Left cardiac atrium (tissue), 4 donors: ENCODE data around the gene HPCA. TPM values are rescaled to one million over a fixed set of nuclear protein-coding genes. Genes with fewer than 3 reads are reported as not detected.
"Not testable (repeated sequence)": the region's sequence is repeated elsewhere in the genome, so short reads cannot be mapped to it uniquely, and the experiment has no call there.

ENCODE experiments used
- ATAC-seq, 2 donors: fragments of 200-7000 bp; cut with Tn5 transposase; one replicate each; pipeline ENCODE4 v1.9.1; 2020; ENCODE audit warnings: mild to moderate bottlenecking in 2 of 2, moderate library complexity in 2 of 2
- DNase-seq: peaks from one replicate; pipeline ENCODE4 v3.0.0-alpha.2; 2020
- intact Hi-C, 2 donors: fragments of 100-400 bp; cut with DNase I; formaldehyde crosslinking; loops; one replicate each; pipeline versions ENCODE4 v1.14.1 to v1.15.1; 2022 to 2023
- total RNA-seq, 2 donors: library from RNA; stranded (reverse); fragmentation: NEBNext Ultra II Directional; extraction: Animal tissue kit (Norgen Biotek cat#: 25700); gene quantifications; one replicate each; pipeline ENCODE4 v1.2.1, GENCODE V29; 2021
- donor health status: DM: no; HTN: yes; CAD: no.
- donor health status: DM: no; HTN: yes; CAD: no; lungs with severe emphysema.
- donor health status: DM: yes; HTN: yes; CAD: no.
- donor health status: Dilated cardiomyopathy.

HPCA gene
- total RNA-seq, 2 donors from 2014 or later = not detected

- intact Hi-C loops = no loop called here
- ATAC-seq (no peak), DNase-seq (no peak)
Measured at GRCh38 chr1:32898056-32898455, 11.8 kb downstream of the HPCA start.

DNA sequence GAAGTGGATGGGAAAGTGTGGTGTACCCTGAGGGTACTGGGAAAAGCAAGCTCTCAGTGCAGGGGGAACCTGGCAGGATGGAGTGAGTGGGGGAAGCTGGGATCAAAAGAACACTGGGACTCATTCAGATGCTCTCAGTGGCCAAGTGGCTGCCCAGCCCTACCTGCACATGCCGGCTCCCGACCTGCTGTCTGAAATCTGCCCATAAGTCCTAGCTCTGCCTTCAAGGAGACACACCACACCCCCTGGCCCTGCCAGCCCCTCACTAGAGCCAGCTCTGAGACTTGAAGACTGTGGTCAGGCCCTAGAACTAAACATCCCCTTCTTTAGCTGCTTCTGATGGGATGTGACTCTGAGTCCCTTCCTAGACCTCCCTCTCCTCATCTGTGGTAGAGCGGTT is 12.7 kb downstream of the HPCA start:
- no peak for ATAC-seq

DNA sequence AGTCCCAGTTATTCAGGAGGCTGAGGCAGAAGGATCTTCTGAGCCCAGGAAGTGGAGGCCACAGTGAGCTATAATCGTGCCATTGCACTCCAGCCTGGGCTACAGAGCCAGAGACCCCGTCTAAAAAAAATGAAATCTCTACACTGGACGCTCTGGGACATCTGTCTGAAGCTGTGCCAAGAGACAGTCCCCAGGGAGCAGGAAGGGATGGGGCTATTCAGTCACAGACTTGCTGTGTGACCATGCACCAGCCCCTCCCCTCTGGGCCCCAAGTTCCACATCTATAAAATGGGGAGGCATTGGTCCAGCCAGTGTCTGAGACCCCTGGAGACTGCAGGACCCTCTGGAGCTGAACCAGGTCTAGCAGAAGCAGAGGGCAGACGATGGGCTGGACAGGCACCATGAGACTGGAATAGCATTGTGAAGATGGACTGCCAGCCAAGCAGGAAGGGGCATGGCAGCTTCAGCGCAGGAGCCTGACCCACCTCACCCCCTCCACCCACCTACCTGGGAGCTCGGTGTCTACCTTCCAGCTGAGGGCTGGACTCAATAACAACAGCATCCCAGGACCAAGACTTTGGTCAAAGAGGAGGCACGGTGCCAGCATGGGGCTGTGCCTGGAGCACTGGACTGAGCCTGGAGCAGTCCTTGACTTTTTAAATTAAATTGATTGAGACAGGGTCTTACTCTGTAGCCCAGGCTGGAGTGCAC is 13.4 kb downstream of the HPCA start:
- ATAC-seq = no peak
- intact Hi-C loops = no loop called here
- no peak for DNase-seq

More for the DNA sequence above, 12.7 kb downstream of the HPCA start:
- no peak for DNase-seq
- intact Hi-C loops = no loop called here

DNA sequence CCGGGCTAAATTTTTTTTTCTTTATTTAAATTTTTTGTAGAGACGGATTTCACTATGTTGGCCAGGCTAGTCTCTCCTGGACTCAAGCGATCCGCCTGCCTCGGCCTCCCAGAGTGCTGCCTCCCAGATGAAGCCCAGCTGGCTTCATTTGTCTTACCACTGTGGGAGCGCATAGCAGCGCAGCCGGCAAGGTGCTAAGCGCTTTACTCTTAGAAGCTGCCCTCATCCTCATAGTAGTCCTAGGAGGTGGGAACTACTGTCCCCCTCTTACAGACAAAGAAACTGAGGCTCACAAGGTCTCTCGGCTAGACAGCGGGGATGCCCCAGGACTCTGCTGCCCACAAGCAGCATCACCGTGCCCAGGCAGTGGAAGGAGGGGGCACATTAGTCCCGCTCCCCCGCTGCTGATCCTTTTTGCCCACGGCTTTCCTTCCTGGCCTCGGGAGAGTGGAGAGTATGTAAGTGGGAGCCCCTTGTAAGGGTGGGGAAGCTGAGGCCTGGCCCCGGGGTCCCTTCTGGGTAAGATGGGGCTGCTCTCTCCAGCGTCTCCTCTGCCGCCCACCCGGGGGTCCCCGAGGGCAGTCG is 14.2 kb downstream of the HPCA start:
- intact Hi-C loops = no loop called here
- ATAC-seq (peak in 1 of 2 donors; percentile 8), DNase-seq (no peak)

DNA sequence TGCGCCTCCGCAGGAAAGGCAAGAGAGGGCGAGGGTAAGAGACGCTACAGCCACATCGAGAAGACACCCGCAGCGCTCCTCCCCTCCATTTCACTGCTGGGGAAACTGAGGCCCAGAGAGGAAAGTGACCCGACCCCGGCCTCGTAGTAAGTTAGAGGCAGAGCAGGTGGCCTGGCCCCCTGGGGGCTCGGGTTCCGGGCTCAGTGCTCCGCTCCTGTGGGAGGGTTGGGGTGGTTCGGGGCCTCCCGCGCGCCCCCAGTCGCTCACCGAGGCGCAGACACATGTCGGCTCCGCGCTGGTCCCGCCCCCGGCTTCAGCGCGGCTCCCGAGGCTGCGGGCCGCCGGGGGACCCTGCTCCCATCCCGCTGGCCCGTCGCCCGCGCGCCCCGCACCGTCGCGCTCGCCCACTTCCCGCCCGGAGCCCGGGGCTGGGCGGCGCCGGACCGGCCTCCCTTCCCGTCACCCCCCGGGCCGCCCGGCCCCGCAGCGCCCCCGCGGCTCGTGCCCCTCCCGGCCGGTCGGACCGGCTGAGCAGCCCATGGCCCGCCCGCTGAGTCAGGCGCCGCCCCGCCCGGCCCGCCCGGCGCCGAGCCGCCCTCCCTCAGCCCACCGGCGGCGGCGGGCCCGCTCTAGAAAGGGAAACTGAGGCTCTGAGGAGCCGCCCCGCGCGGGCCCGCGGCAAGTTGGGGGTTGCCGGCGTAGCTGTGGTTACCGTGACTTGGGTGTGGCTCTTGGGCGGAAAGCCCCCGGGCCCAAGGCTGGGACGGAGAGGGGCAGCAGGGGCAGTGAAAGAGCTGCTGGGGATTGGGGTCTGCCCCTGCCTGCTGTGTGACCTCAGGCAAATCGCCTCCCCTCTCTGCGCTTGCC is 14.9 kb downstream of the HPCA start, which contains the start of gene TMEM54:
Gene TMEM54 (minus strand): TSS at position 434 of the 867 bp plus-strand sequence. CDS start 151 bp downstream, at position 283.
- intact Hi-C loops = no loop called here
- peak; percentile 81 to 93 for ATAC-seq
- peak; percentile 61 for DNase-seq

- DNase-seq (no peak), ATAC-seq (no peak)
- intact Hi-C loops = no loop called here
Measured at GRCh38 chr1:32901823-32902534, 15.7 kb downstream of the HPCA start.

GRCh38 chr1:32902535-32902920 is 16.2 kb downstream of the HPCA start:
- intact Hi-C loops = no loop called here
- ATAC-seq = no peak
- no peak for DNase-seq

DNA sequence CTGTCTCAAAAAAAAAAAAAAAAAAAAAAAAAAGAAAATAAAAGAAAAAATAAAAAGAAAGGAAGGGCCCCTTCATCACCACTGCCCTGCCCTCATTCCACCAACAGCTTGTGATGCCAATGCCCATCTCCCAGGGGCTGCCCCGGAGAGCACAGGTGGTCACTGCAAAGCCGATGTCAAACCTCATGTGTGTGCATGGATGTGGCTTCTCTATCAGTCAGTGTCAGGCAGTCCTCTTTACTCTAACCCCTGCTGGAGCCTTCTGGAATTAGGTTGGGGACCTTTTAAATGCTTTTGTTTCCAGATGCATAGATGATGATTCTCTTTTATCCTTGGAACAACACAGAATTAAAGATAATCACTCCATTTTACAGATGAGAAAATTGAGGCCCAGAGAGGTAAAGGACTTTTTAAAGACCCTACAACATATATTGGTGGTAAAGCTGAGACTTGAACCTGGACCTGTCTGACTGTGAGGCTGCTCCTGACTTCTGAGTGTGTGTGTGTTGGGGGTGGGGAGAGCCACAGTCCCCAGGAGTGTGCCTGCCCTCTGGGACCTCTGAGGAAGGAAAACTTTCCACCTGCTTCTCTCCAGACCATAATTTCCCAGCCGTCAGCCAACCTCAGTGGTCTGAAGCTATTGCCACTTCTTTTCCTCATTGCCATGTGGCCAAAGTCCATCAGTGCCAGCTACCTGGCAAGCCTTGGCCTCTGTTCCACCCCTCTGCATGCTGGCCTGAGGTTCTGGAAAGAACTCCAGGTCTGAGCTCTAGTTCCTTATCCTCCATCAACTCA is 17.9 kb downstream of the HPCA start:
- intact Hi-C loops = no loop called here
- ATAC-seq = no peak
- DNase-seq = no peak

- no peak for ATAC-seq
- no peak for DNase-seq
- intact Hi-C loops = no loop called here
Measured at GRCh38 chr1:32904797-32905196, 18.5 kb downstream of the HPCA start.

DNA sequence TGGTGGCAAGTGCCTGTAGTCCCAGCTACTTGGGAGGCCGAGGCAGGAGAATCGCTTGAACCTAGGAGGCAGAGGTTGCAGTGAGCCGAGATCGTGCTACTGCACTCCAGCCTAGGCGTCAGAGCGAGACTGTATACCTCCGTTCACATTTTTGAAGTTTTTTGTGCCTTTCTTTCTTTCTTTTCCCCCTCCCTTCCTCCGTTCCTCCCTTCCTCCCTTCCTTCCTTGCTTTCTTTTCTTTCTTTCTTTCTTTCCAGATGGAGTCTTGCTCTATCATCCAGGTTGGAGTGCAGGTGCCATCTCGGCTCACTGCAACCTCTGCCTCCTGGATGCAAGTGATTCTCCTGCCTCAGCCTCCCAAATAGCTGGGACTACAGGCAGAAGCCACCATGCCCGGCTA is 19.3 kb downstream of the HPCA start:
- ATAC-seq, DNase-seq, intact Hi-C loops: not testable (repeated sequence)

DNA sequence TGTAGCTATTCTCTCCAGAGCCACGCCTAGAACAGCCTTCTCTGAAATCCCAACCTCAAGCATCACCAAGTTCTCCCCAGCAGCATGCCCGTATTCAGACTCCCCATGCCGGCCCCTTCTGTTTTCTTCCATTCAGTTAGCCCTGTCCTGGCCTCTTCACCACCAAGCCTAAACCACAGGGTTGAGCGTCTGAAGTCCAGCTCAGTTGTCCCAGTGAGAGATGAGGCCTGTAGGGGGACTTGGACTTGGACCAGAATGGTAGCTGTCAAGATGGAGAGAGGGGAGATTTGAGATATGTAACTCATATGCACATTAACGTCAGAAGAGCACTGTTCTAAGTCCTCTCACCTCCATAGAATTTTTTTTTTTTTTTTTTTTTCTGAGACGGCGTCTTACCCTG is 20.4 kb downstream of the HPCA start:
- intact Hi-C loops = no loop called here
- no peak for DNase-seq

DNA sequence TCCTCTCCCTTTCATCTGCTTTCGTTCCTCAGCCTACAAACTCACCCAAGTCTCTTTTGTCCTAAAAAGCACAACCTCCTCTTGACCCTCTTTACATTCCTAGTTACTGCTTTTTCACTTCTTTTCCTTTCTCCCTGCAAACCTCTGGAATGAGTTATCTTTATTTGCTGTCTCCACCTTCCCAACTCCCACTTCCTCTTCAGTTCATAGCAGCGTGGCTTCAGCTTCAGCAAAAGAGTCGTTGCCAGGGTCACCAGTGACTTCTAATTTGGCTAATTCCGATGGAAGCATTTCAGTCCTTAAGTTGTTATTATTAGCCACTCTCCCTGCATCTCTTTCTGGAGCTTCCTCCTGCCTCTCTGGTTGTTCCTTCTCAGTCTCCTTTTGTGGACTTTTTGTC is 21.1 kb downstream of the HPCA start:
- ATAC-seq (no peak), DNase-seq (no peak)
- intact Hi-C loops = no loop called here

More for the DNA sequence above, 20.4 kb downstream of the HPCA start:
- ATAC-seq = no peak

DNA sequence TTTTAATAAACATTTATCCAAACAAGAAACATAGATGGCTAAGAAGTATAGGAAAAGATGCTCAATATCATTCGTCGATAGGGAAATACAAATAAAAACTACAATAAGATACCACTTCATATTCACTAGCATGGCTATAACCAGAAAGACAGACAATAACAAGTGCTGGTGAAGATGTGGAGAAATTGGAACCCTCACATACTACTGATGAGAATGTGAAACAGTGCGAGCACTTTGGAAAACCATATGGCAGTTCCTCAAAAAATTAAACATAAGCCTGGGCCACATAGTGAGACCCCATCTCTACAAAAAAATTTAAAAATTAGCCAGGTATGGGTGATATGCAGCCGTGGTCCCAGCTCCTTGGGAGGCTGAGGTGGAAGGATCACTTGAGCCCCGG is 24.0 kb downstream of the HPCA start:
- intact Hi-C loops = no loop called here
- DNase-seq = no peak

DNA sequence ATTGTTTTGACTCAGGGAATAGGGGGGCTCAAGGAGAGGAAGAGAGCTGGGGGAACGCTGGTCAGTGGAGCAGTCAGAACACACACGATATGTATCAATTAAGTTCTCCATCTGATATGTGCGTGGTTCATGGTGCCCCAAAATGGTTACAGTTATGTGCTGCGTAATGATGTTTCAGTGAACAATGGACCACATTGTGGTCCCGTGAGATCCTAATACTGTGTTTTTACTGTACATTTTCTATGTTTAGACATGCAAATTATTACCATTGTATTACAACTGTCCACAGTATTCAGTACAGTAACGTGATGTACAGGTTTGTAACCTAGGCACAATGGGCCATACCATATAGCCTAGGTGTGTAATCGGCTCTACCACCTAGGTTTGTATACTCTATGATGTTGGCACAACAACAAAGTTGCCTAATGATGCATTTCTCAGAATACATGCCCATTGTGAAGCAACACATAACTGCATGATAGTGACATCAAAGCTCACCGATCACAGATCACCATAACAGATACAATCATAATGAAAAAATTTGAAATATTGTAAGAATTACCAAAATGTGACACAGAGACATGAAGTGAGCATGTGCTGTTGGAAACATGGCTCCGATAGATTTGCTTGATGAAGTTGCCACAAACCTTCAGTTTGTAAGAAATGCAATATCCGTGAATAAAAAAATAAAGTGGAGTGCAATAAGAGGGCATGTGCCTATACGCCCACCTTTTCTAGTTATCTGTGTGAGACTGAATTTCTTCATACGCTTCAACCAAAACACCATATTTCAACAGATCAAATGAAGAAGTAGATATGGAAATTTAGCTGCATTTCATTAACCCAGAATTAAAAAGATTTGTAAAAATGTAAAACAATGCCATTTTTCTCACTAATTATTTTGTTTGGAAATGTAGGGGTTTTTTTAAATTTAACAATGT is 29.7 kb downstream of the HPCA start:
- intact Hi-C loops = no loop called here
- ATAC-seq (no peak), DNase-seq (no peak)

More for the DNA sequence above, 24.0 kb downstream of the HPCA start:
- no peak for ATAC-seq

DNA sequence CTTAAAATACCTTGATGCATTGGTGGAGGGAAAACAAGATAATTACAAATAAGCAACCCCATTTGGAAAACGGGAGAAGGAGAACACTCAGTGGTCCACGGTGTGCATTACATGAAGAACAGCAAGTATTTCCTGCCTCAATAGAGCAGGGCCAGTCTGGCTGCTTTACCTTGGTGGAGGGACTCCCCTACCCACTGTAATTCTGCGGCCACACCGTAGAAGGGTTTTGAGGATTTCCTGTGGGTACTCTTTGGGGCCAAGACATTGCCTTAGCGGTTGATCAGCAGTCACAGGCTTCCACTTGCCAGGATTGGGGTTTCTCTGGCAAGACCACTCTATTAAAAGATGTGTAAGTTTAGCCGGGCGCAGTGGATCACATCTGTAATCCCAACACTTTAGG is 31.2 kb downstream of the HPCA start:
- intact Hi-C loops = no loop called here

DNA sequence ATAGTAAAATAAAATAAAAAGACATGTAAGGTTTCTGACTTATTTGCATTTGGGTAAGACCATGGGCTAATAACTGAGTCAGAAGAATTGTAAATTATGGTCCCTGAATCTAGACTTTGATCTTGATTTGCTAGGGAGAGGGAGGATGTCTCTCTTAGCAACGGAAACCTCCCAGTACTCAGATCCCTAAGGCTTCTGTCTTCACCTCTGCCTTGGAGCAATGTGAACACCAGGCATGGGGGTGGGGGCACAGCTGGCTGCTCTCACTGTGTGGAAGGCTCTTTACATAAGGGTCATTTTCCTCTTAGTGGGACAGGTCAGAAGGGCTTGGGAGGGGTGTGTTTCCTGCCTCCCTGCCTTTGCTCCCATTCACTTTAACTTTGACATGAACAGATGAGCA is 31.9 kb downstream of the HPCA start:
- ATAC-seq (no peak), DNase-seq (no peak)
- intact Hi-C loops = no loop called here

More for the DNA sequence above, 31.2 kb downstream of the HPCA start:
- ATAC-seq (no peak), DNase-seq (no peak)
